GM19193 (cell line): ENCODE measurements around the gene CHST9.

Experiments
- POLR2A ChIP-seq: IDR thresholded peaks from 4 replicates; pipeline ENCODE4 v1.6.1; 2011; ENCODE audit not compliant: insufficient read depth, insufficient read length; ENCODE audit errors: extremely low read depth

CHST9 gene, protein sequence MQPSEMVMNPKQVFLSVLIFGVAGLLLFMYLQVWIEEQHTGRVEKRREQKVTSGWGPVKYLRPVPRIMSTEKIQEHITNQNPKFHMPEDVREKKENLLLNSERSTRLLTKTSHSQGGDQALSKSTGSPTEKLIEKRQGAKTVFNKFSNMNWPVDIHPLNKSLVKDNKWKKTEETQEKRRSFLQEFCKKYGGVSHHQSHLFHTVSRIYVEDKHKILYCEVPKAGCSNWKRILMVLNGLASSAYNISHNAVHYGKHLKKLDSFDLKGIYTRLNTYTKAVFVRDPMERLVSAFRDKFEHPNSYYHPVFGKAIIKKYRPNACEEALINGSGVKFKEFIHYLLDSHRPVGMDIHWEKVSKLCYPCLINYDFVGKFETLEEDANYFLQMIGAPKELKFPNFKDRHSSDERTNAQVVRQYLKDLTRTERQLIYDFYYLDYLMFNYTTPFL

DNA sequence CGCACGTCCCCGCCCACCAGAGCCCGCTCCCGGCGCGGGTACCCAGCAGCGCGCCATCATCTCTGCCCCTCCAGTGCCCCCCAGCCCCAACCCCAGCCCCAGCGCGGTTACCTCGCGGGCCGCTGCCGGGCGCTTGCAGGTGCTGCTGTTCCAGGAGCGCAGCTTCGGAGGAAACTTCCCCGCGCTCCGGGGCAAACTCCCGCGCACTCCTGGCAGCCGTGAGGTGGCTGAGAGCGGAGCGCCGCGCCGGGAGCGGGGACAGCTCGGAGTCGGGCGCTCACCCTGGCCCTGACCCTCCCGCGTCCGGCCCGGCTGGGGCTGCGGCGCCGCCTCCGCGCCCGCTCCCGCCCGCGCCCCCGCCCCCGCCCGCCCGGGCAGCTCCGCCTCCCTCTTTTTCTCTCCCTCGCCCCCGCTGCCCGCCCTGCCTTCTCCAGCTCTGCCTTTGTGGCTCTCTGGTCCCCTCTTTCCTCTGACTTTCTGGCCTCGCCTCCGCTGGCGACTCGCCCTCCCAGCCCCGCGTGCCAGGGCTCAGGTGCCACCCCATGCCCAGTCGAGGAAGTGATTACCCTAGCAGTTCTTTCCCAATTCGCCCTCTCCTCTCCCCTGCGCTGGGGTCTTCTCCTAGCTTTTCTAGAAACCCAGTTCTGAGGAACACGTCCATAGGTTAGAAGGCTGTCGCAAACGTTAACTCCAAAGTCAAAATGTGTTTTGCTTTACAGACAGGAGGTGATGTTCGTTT lies at the start of gene CHST9:
TSS of gene CHST9 (minus strand) at position 284 of the 739 bp plus-strand sequence. CDS start 42,499 bp downstream, outside the sequence.
- no peak for TF ChIP-seq POLR2A

DNA sequence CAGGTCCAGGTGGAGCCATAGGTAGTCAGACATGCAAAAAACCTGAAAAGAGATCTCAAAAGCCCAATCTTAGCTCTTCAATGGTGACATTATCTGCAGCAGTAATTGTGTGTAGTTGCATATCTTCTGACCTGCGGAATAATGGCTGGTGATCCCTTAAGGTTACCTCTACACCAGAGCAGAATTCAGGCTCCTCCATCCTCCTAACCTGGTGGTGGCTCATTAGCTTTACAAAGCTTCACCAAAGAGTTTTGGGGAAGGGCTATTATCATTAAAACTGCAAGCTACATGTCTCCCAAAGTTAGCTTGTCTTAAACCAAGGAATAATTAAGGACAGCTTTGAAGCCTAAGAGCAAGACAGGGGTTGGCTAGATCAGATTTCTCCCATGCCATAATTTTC lies 42.6 kb upstream of the CHST9 start:
- TF ChIP-seq POLR2A, result no peak

DNA sequence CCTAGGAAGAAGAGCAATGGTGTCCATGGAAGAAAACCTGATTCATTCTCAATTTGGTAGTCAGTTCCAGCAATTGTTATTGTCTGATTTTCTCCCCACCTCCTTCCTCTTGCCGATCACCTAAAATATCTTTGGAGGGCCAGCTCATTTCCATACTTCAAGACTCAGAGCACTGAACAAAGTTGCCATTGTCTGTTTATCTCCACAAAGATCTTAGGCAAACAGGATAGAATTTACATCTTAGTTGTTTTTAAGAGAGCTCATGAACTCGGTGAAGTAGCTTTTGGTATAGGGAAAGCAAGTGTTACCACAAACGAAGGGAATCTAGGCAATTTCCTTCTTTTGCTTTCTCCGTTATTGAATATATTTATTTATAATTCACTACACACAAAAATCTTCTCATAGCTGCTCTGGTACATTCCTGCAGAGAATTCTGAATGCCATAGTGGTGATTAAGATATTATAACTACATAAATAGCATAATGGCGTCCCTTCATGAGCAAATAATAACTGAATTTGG lies 41.5 kb upstream of the CHST9 start:
- TF ChIP-seq POLR2A, result no peak

DNA sequence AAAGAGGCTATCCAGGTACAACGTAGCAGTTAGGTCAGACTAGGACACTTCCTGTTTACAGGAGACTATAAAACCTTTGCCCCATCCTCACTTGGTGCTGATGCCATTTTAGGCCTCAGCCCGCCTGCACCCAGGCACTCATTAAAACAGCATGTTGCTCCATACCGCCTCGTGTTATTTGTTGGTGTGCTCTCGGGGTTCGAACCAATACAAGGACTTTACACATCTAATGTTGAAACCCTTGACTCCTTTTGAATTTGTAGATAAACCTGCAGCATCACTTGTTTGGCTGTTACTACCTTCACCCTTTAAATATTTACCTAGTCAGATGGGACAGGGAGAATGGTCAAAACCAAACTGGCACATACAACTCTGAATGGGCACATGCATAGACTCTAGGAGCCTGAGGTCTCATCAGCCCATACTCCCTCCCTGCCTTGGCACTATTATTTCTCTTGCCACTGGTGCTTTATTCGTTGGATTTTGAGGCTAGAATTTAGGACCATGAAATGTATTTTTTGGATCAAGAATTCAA lies 40.9 kb upstream of the CHST9 start:
- no peak for TF ChIP-seq POLR2A

DNA sequence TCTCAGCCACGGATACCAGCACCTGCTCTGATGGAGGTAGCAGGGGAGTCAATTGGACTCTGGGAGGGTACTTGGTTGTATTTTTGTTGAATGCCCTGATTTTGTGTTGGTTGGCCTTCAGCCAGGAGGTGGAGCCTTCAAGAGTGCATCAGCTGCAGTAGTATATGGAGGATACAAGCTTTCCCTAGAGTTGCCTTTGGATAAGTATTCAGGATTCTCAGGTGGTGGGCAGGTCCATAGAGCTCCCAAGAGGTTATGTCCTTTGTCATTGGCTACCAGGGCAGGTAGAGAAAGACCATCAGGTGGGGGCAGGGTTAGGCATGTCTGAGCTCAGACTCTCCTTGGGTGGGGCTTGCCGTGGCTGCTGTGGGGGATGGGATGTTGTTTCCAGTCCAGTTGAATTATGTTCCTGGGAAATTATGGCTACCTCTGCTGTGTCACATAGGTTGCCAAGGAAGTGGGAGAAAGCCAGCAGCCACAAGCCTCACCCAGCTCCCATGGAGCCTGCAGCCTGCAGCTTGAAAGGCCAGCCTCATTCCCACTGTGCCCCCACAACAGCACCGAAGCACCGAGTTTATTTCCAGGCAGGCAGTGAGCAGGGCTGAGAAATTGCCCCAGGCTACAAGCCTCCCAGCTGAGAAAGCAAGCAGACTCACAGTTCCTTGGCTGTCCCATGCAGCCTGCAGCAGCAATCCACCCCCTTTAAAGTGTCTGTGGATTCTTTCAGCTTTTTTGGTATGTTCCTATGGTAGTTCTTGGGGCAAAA lies 38.6 kb upstream of the CHST9 start:
- TF ChIP-seq POLR2A, result no peak

DNA sequence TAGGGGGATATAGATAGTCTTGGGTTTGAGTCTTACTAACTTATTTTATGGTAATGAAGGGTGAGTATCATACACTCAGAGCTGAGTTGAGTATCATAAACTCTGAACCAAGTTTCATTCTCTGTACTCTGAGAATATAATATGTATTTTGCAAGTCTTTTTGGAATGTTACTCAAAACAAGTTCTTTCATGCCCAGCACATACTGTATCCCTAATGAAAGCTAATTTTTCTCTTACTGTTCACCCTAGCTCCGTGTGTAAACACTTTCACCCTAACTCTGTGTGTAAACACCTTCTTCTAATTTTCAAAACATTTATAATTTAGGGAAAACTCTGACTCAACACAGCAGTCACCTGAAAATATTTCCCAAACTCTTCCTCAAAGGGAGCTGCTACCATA lies 29.7 kb upstream of the CHST9 start:
- TF ChIP-seq POLR2A, result no peak

DNA sequence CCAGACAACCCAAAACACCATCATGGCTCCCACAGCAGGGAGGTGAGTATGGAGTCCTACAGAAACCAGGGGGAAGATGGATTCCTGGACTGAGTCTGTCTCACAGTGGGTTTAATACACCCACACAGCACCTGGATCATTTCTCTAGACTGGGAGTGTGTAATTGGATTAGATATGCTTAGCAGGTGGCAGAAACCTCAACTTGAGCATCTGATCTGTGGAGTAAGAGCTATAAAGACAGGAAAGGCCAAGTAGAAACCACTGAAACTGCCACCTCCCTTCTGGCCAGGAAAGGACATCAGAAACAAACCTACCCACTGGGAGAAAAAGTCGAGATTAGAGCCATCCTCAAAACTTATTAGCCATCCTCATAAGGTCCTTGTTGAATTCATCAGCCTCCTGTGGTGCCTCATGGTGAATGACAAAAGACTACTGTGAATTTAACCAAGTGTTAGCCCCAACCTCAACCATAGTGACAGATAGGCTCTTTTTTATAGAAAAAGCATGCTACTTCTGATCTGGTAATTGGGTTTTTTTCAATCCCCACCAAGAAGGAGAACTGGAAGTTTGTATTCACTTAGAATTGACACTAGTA lies 28.1 kb upstream of the CHST9 start:
- TF ChIP-seq POLR2A, result no peak

DNA sequence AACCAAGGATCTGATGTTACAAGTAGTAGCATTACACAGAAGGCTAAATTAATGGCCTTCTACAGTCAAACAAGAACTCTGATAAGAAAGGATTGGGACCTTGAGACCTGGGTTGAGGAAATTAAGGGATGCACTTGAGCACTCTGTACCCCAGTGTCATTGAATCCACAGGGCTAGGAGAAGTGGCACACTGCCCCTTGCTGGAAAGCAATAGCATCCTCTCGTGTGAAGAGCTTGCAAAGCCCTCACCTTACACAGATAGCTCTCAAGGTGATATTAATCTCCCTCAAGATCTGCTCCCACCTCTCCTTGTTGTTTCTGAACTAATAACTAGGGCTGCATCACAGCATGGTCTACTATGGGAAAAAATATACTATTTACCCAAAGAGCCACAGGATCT lies 26.5 kb upstream of the CHST9 start:
- TF ChIP-seq POLR2A, result no peak

DNA sequence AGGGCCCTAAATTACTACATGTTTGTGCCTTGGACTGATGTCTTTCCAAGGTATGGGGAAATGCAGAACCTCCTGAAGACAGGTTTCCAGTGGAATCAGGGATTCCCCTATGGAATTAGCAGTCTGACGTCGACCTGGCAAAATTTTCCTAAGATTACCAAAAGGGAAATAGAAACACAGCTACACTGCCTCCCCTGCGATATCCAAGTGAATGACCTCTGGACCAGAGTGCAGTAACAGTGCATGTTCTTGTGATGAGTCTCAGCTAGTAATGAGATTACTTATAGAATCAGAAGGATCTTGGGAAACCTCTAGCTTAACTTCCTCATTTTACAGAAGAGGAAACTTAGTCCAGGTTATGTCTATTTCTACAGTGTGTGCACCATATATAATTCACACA lies 21.3 kb upstream of the CHST9 start:
- no peak for TF ChIP-seq POLR2A

DNA sequence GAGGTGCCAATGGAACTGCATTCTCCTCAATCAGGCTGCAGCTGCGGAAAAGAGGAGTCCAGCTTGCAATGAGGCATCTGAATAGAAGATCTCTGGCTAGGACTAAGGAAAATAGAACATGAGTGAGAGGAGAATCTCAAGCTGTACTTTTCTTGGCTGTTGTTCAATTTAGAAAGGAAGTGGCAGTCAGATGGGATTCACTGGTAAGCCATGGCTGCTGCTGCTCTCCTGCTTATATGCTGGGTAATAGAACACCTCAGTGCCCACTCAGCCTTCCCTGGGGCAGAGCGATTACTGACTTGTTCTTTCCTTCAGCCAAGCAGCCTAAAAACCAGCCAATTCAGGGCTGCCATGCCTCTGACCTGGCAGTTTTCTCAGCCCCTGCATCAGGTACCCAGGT lies 17.6 kb upstream of the CHST9 start:
- no peak for TF ChIP-seq POLR2A

DNA sequence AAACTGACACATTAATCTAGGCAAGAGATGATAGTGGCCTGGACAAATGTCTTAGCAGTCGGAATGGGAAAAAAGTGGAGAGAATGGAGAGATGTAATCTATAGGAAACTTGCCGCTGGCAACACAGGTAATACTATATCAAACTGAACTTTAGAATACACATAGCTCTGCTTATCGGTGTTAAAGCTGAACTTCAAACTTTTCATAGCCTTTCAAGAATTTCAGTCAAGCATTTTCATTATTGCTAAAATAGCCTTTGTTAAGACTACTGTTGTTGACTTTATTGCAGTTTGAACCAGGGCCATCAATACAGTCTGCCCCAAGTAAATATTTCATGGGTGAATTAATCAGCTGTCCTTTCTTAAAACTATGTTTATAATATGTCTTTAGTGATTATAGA lies 12.9 kb upstream of the CHST9 start:
- TF ChIP-seq POLR2A, result no peak

DNA sequence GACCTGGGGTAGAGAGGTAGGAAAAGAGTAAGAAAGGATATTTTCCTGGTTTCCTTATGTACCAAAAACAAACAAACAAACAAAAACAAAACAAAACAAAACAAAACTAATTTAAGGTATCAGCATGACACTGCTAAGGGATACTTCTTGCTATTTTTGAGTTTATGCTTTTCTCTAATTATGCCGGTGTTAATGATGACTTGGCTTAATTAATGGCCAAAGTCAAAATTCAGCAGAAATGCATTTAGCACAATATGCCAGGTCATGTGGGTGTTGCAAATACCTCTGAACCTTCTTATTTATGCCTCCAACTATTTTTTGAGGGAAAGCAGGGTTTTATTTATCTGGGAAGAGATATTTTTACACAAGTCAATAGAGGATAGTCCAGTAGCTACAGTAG lies 3.2 kb upstream of the CHST9 start:
- no peak for TF ChIP-seq POLR2A

DNA sequence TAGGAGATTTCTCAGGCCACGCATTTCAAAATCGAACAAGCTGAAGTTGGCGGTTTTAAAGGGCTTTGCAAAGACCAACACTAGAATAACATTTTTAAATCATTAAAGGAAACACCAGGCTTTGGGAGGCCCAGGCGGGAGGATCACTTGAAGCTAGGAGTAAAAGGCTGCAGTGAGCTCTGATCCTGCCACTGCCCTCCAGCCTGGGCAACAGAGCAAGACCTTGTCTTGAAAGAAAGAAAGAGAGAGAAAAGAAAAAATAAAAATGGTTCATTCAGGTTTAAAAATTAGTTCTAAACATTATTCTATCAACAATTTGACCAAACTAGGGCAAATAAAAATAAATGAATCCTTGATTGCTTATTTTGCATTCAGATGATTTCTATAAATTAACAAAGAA lies 789 bp upstream of the CHST9 start:
- TF ChIP-seq POLR2A, result no peak

DNA sequence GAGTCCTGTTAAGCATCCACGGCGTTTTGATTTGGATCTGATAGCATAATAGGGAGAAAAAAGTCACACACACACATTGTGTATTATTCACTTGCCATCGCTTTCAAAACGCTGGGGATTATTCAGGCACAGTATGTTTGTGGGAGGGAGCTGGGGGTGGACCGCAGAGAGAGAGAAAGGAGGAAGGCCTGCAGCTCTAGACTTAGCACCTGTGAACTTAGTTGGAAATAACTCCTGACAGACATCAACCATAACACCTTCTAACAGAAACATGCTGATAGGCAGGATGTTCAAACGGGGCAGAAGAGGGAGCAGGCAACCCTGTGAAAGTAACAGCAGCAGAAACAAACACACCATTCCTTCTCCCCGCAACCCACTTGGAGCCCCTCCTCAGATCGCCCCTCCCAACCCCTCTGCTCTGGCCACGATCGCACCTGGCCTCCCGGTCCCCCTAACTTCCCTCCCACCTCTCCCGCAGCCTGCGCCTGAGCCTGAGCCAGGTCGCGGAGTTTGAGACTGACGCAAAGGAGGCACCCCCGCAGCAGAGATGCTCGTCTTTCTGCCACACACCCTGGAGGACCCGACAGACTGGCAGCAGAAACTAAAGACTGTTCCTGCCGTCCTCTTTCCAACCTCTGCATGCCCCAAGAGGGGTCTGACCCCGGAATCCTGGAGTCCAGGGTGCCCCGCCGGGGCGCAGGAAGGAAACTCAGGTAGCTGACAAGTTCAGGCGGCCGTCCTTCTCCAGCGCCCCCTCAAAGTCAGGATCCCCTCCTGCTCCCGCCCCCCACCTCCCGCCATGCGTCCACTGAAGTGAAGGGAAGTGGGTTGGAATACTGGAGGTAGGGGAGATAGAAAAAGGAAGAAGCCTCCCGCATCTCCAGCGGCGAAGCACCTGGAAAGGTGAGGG lies 738 bp downstream of the CHST9 start:
- TF ChIP-seq POLR2A, result no peak

DNA sequence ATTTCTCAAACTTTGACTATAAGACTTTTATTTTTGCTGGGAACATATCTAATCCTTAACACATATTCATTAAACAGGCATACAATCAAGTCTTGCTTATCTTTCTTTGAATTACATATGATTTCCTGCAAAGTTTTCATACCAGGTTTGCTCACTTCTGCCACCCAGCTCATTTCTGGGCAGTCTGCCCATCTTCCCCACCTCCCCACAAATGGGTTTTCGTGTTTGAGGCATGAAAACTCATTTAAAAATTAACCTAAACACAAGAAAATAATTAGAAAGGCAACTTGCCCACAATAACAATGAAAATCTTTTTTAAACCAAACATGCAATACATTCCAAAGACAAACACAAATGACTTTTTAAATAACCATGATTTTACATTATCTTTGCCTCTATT lies 3.4 kb downstream of the CHST9 start:
- TF ChIP-seq POLR2A, result no peak
